KBM-7 (cell line): ENCODE results near the gene GFM1.

Experiments used
- DNase-seq: peaks from one replicate; pipeline ENCODE4 v3.0.0-alpha.2; 2015
- in situ Hi-C: fragments of 300-500 bp; cut with MboI; formaldehyde crosslinking; loops from 2 replicates; pipeline ENCODE4 v1.14.3; 2020; ENCODE audit warnings: low sequenced_read_pairs, low pct_unique_long_range_greater_than_20kb, mixed read lengths

Gene GFM1

DNA sequence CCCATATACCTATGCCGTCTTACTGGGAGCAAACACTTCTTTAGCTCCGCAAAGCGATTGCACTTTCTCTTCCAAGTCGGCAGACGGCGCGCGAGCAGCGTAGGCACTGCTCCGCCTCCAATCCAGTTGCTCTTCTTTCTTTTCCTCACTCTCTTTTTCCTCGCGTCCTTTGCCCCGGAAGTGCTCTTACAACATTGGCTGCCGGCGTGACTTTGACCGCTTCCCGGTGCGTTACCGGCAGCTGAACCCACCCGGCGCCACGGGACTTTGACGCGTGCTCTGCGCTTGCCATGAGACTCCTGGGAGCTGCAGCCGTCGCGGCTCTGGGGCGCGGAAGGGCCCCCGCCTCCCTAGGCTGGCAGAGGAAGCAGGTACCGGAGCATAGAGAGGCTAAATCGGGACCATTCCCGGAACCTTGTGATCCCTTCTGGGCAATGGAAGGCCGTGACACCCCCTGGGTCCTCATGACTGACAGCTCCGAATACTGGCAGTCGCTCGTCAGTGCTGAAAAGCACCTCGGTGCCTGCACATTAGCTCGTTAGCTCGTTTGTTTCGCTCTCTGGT is at the start of gene GFM1:
Gene GFM1 (plus strand): TSS at position 183 of the 564 bp plus-strand sequence. CDS start 108 bp downstream, at position 291.
- DNase-seq, result peak; percentile 97
- in situ Hi-C loops, result no loop called here

DNA sequence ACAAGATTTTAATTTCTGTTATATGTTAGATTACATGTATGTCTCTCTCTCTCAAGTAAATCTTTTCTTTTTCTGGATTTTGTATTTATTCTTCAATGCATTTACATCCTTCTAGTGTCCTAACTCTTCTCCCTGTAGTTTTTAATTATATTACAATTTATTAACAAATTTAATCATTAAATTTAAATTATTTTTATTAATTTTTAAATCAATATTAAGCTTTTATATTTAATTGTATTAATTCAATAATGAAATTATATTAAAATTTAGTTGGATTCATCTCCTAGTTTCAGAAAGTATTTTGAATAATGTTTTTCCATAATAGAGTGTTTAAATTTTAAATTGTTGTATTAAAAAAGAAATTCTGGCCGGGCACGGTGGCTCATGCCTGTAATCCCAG is 43.5 kb upstream of the GFM1 start:
- no peak for DNase-seq
- in situ Hi-C loops, result no loop called here

DNA sequence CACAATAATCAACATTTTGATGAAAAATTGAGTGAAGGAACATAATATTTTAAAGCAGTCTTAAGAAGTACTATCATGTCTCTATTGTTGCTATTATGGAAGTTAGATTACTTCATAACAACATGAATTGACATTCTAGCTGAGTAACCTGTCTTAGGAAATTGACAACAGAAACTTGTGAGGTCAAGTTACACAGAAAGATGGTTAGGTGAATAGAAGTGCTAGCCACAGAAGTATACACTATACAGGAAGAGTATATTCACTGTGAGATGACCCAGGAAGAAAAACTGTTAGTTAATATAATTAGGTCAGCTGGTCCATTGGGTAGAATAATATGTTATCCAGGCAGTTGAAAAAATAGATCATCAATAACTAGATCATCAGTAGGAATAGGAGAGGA is 42.1 kb upstream of the GFM1 start:
- DNase-seq, result no peak
- in situ Hi-C loops, result no loop called here

DNA sequence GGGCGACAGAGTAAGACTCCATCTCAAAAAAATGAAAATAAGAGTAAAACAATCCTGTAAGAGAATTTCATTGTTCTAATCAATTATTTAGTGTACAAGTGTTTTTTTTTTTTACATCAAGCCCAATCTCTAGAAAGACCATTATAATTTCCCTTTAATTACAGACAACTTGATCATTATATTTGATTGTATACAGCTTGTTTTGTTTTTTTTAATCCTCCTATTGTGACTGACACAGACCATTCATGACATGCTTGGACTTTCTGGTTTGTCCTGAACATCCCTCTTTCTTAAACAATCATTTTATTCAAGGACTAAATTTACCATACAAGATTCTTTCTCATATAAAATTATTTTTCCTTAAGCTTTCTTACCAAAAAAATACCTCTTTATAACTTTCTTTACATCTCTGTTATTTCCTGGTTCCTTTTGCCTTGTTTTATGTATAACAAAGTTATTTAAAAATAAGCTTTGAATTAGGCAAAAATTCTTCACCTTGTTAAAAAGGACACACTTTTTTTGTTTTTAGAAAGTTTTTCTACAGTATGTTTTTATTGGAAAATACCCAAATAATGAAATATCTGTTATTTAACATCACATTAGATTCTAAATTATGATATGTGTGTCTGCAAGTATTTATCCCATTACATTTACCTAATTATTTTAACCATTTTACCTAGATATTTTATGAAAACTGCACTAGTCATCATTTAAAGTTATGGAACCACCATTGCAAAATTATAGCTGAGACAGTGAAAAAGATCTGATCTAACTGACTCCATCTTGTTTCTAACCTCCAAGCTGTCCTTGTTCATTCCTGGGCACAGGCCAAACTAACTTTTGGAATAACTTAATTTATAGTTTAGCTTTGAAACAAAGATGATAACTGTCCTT is 26.1 kb upstream of the GFM1 start:
- in situ Hi-C loops, result no loop called here
- DNase-seq, result no peak

DNA sequence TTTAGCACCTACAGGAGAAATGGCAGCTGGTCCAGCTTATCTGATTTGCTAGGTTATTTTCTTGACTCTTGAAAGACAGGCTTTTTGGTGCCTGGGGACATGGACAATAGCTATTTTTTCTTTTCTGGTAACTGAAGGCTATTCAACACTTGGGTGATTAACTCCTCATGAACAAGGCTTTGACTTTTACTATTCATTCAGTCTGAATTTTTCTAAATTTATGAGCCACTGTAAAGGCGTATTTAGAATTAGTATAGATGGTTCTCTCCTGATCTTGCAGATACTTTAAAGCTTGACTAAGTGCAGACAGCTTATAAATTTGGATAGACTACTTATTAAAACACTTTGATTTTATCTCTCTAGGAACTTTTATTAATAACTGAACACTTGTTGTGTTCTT is 18.4 kb upstream of the GFM1 start:
- DNase-seq, result no peak
- in situ Hi-C loops, result no loop called here

DNA sequence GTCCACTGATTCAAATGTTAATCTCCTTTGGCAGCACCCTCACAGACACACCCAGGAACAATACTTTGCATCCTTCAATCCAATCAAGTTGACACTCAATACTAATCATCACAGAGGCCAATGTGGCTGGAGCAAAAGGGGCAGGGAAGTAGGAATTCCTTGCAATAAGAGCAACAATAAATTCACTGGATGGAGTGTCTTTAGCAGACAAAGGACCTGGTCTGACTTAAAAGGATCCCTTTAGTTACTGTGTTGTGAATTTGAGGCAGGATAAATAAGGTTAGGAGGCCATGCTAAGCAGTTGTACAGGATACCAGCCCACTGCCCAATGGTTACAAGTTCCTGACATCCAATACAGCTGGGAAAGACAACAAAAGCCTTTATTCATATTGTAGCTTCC is 12.3 kb upstream of the GFM1 start:
- in situ Hi-C loops, result no loop called here

DNA sequence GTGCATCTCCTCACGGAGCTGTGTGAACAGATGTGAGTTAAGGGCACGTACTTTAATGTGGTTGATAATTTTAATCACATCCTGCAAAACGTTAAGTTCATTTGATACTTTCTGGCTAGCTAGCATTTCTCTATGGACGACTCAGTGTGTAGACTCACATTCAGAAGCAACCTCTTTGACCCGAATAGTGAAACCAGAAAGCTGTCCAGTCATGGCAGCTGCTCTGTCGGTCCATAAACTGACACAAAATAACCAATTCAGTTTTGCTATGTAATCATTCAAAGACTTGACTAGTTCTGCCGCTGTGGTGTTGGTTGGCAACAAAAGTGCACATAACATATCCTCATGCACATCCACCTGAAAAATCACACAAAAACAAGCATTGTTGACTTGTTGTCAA is 3.7 kb upstream of the GFM1 start:
- DNase-seq, result no peak
- in situ Hi-C loops, result no loop called here

More for the DNA sequence above, 12.3 kb upstream of the GFM1 start:
- no peak for DNase-seq

DNA sequence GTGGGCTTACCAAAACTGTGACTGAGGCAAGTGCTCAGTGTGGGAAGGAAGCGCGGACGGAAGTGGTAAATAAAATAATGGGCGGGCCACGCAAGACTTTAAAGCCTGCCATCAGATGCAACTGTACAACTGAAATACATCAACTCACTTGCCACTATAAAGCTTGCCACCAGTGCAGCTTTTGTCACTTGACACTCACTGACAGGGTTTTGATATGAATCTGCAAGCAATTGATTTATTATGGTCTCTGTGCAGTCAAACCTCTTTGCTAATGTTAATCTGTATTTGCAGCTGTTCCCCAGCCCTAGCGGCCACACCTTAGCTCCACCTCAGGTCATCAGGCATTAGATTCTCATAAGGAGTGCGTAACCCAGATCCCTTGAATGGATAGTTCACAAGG is 2.3 kb upstream of the GFM1 start:
- no peak for DNase-seq
- in situ Hi-C loops, result no loop called here

DNA sequence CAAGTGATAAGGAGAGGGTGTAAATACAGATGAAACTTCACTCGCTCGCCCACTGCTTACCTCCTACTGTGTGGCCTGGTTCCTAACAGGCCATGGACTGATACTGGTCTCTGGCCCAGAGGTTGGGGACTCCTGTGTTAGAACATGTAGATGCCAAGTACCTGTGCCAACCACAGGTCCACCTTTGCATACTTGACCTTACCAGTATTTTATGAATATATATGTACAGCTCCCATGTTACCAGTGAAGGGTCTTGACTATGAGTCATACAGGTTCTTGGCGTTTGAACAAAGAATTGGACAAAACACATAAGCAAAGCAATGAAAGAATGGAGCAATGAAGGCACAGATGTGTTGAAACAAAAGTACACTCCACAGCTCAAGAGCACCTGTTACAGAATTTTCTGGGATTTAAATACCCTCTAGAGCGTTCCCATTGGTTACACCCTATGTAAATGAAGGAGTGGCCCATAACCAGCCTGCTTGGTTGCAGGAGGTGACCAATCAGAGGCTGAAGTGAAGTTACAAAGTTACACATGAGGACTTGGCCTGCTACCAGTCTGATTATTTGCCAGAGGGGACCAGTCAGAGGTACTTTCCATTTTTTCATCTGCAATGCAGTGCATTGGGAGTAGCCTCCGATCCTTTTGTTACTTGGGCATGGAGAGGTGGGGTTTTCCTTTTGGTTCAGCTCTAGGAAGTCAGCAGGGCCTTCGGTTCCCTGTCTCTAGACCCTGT is 1.7 kb upstream of the GFM1 start:
- in situ Hi-C loops, result no loop called here
- DNase-seq, result no peak

DNA sequence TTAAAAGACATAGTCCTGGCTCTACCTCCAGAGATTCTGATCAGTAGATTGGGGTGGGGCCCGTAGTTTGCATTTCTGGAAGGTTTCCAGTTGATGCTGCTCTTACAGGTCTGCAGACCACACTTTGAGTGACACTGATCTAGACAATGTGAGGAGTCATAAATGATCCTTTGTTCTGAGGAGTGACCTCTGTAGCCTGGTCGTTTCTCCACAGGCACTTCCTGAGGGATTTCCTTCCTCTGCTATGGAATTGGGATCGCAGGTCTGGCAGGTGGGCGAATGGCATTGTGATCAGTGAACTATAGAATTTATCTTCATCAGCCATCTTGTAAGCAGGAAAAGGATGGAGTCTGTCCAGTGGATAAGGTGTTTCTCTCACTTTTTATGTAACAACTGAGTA is 5.5 kb downstream of the GFM1 start:
- in situ Hi-C loops, result no loop called here
- no peak for DNase-seq

DNA sequence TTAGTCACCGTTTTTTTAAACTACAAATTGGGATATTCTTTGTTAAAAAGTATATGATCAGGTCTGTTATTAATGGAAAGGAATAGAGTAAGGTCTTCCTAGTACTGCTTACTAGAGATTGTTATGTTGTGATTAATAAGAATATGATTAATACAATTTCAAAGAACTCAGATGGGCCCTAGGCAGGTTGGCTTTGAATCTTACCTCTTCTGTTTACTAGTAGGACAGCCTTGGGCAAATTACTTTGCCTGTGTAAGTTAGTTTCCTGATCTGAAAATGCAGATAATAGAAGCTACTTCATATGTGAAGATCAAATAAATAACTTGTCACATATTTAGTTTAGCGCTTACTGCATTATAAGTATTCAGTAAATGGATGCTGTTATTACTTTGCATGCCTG is 6.9 kb downstream of the GFM1 start:
- in situ Hi-C loops, result no loop called here
- DNase-seq, result no peak

DNA sequence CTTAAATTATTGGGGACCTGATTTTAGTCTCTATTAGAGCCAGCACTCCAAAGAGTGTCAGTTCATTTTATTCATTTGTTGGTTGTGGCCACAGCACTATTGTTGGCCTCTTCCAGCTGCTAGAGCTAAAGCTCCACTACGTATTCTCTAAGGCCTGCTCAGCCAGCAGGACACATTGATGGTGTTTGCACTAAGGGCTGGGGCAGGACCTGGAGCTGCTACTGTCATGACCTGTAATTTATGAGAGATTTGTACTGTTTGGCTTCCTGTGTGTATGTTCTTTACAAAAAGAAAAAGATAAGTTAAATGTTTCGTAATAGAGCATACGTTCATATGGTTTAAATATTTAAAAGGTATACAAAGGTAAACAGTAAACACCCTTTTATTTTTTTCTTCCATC is 8.1 kb downstream of the GFM1 start:
- DNase-seq, result no peak
- in situ Hi-C loops, result no loop called here

DNA sequence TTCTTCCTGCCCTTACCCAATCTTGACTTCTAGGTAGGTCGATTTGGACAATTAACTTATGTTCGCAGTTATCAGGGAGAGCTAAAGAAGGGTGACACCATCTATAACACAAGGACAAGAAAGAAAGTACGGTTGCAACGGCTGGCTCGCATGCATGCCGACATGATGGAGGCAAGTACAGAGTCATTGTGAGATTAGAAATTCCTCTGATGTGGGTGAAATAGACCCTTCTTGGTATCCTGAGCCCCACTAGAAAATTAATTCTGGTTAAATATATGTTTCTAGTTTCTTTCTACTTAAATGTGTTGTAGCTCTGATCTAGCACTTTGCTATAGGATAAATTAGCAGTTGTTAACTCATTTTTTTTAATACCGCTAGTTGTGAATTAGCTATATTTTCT is 14.6 kb downstream of the GFM1 start:
- in situ Hi-C loops, result no loop called here
- no peak for DNase-seq

DNA sequence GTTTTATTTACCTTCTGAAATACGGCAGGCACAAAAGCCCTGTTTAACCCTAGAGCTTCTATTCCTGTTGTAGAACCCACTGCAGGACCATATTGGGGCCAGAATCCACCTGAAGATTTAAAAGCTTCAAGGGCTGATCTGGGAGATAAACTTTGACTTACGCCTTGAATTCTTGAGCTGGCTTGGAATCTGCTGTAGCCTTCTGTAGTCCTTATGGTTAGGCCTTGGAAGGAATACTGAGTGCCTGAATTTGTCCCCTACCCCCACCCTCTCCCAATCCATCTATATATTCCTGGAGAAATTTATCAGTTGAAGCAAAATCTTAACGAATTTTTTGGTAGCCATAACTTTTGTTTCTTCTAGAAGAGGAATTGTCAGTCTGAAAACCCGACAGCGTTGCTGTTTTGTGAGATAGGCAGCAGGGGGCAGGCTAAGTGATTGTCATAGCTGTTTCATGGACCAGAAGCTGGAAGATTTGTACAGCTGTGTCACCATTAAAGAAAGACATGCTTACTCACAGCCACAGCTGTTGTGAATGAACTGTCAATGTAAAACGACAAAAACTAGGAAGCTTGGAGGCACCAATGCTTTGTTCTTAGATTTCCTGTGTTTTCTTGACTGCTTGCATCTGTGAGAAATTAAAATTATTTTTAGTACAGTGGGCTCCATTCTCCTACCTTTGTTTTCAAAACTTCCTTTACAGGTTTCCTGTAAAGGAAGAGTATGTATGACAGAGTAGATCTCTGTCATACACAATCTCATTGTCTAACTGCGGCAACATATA is 15.3 kb downstream of the GFM1 start:
- in situ Hi-C loops, result no loop called here
- DNase-seq, result peak; percentile 79

DNA sequence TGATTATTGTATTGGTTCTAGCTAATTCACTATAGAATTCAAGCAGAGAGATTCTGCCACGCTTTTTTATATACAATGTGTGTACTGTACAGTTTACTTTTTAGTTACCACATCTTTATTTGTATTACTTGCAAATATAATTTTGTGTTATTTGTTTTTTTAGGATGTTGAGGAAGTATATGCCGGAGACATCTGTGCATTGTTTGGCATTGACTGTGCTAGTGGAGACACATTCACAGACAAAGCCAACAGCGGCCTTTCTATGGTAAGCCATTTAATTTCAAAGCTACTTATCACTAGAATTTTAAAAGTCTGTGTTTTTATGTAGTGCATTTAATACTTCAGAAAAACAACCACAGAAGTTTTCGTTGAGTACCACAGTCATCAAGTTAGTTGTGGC is 16.4 kb downstream of the GFM1 start:
- no peak for DNase-seq
- in situ Hi-C loops, result no loop called here

DNA sequence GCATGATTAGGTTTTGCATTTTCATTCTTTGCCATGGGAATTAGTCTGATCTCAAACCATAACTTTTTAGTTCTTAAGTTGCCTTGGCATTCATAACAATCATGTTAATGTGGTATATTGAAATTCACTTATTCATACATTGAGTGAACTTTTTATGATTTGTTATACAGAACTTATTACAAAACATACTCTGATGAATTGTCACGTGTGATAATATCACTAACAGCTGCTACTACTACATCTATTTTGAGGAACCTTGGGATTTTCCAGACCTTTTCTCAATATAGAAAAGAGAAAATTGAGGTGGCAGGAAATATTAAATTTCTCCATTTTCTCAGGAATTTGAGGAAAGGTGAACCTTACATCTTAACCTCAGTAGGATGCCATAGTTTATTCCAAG is 18.9 kb downstream of the GFM1 start:
- no peak for DNase-seq
- in situ Hi-C loops, result no loop called here

DNA sequence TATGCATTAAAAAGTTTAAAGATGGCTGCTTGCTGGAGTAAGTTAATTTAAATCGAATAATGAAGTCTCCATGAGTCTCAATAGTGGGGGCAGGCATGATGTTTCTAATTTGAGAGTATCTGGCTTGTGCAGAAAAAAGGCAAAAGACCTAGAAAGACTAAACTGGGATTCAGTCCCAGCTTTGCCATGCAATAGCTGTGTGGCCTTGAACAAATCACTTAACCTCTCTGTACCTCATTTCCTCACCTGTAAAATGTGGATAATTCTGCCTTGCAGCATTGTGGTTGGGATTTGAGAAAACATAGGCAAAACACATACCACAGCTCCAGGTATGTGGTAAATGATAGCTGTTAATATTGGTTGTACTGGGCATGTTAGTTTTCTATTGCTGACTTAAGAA is 19.5 kb downstream of the GFM1 start:
- DNase-seq, result no peak
- in situ Hi-C loops, result no loop called here

DNA sequence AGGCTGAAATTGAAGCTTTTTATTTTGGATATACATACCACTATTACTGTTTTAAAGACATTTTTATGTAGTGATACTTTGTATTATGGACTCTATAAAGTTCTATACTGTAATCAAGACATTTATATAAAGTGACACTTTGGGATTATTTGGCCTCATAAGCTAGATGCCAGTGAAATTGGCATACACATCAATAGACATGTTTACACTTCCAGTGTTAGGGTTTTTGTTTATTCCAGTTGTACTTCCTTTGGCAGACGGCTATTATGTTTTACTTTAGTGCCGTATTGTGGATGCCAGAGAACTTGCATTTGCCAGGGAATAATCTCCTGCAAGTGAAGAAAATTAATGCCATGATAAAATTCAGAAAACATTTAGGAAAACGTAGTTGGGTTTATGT is 22.1 kb downstream of the GFM1 start:
- DNase-seq, result no peak
- in situ Hi-C loops, result no loop called here

DNA sequence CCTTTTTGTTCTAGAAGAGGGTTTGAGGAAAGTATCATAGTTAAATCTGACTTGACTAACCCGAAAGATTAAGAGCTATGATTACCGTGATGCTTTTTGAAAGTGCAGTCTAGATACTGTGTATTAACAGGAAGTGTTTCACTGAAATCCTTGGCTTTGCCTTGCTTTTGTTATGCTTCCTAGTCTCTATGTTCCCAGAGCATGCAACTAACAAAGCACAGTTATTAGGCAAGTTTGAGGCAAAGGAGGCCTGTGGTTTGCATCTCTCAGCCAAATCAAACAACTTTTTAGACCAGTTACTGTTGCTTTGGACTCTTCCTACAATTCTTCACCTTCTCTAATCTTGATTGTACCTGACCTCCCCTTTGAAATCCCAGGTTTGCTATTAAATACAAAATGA is 24.2 kb downstream of the GFM1 start:
- in situ Hi-C loops, result no loop called here
- DNase-seq, result no peak

DNA sequence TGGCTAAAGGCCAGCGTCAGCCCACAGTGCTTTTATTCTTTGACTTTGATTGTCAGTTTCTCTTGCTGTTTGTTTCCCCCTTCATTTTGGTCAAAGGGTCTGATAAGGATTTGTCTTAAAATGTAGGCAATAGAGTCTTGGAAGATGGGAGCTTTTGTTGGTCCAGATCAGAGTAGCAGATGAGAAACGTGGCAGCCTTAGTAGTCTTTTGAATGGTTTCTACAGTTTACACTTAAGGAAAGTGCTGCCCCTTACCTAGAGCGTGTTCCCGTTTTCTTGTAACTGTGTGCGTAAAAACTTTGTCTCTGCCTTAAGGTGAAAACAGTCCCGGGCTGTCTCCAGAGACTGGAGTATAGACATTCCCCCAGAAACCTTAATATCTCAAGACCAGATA is 27.5 kb downstream of the GFM1 start:
- in situ Hi-C loops, result no loop called here

More for the DNA sequence above, 27.5 kb downstream of the GFM1 start:
- no peak for DNase-seq
